Measurements from ENCODE around the gene RTEL1. TPM values are rescaled to one million over a fixed set of nuclear protein-coding genes. Genes with fewer than 3 reads are reported as not detected.

Gene RTEL1
- total RNA-seq, 1 experiment from 2014 or later: 33.4 TPM

DNA sequence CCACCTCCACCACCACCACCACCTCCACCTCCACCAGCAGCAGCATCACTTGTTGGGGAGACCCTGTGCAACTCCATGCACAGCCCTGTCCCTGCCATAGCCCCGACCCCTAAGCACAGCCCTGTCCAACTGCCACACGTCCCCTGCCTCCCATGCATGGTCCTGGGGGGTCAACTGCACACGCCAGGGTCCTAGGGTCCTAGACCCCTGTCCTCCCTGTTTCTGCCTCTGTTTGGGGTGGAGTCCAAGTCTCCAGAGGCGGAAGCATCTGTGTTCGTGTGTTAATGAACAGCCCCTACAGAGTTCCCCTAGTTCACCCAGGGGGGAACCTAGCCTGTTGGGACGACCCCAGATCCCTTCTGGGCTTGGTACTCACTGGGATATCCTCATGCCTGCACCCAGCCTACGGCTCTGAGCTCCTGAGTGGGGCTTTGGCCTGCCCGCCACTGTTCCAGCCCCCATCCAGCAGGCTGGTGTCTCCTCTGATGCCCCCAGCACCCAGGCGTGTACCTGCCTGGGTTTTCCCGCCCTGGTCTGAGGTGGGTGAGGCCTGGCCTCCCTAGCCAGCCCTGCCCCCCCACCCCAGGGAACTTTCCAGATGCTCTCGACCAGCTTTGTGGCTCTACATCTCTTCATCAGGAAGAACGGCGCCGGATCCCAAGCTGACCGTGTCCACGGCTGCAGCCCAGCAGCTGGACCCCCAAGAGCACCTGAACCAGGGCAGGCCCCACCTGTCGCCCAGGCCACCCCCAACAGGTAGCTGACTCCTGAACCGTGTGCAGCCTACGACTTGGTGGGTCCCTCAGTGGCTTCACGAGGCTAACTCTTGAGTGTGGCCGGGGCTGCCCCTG is 35.8 kb downstream of the RTEL1 start:
- Histone ChIP-seq H3K27me3 (ENCODE audit: insufficient read depth, low read length) (no peaks in the 10 kb centered on the region), H3K14ac (ENCODE audit: insufficient read depth, low read length) (no peak overlapping the region), H2BK12ac (ENCODE audit: insufficient read length, low read depth, low read length) (no peak overlapping the region), H2BK120ac (ENCODE audit: low read depth, low read length, poor library complexity, severe bottlenecking) (no peak overlapping the region), H3K23me2 (ENCODE audit: insufficient read length, low read depth, low read length, poor library complexity, severe bottlenecking) (peaks cover 4% of the 10 kb centered on the region), H4K20me1 (ENCODE audit: control insufficient read depth, insufficient read depth, insufficient read length) (no peaks in the 10 kb centered on the region), H2AK5ac (ENCODE audit: insufficient read length, low read length) (no peak overlapping the region), H3K27ac (ENCODE audit: insufficient read length, low read depth, low read length) (no peak overlapping the region), H3K18ac (ENCODE audit: insufficient read length, low read depth, low read length) (no peak overlapping the region), H3K79me1 (ENCODE audit: insufficient read depth, low read depth, low read length, poor library complexity, severe bottlenecking) (no peaks in the 10 kb centered on the region), H3K79me2 (ENCODE audit: insufficient read depth, low read length) (no peaks in the 10 kb centered on the region), H3K23ac (ENCODE audit: insufficient read length, low read depth, low read length) (no peak overlapping the region), H2BK5ac (ENCODE audit: insufficient read length, low read length) (no peak overlapping the region), H4K5ac (ENCODE audit: insufficient read length, low read depth, low read length) (no peak overlapping the region), H4K91ac (ENCODE audit: insufficient read length, low read depth, low read length) (no peak overlapping the region), H2AFZ (ENCODE audit: low read length) (no peak overlapping the region), H3K9me3 (ENCODE audit: control insufficient read depth, low read depth, low read length) (no peaks in the 10 kb centered on the region), H2BK15ac (ENCODE audit: low read depth, low read length) (no peak overlapping the region), H3K4me2 (ENCODE audit: insufficient read depth, insufficient read length, low read length) (no peak overlapping the region), H3K56ac (ENCODE audit: insufficient read length, low read depth, low read length) (no peak overlapping the region), H2BK20ac (ENCODE audit: low read depth, low read length, poor library complexity, severe bottlenecking) (no peak overlapping the region), H3T11ph (ENCODE audit: low read length) (no peak overlapping the region), H3K4me1 (ENCODE audit: insufficient read depth, low read length) (no peaks in the 10 kb centered on the region), H4K8ac (replicated peaks; ENCODE audit: insufficient read length, low read depth, low read length) (no peak overlapping the region), H3K4ac (ENCODE audit: low read depth, low read length) (no peak overlapping the region), H3K9ac (ENCODE audit: extremely low read depth, insufficient read length, low read length) (no peak overlapping the region)
- peaks cover 14 to 20% (median 17%) of the 10 kb centered on the region in 3 experiments; a peak in 6 of 7 replicates for H3K36me3 Mint-ChIP-seq (ENCODE audit: insufficient read depth in 1 of 3, low read depth in 3 of 3)
- no peak for DNase-seq
- peaks cover 3 to 5% of the 10 kb centered on the region in 2 experiments; a peak in 3 of 5 replicates for H3K9me3 Mint-ChIP-seq
- peaks cover 2 to 10% of the 10 kb centered on the region in 2 experiments for H3K4me1 Mint-ChIP-seq
- TF ChIP-seq, protein P1, sequence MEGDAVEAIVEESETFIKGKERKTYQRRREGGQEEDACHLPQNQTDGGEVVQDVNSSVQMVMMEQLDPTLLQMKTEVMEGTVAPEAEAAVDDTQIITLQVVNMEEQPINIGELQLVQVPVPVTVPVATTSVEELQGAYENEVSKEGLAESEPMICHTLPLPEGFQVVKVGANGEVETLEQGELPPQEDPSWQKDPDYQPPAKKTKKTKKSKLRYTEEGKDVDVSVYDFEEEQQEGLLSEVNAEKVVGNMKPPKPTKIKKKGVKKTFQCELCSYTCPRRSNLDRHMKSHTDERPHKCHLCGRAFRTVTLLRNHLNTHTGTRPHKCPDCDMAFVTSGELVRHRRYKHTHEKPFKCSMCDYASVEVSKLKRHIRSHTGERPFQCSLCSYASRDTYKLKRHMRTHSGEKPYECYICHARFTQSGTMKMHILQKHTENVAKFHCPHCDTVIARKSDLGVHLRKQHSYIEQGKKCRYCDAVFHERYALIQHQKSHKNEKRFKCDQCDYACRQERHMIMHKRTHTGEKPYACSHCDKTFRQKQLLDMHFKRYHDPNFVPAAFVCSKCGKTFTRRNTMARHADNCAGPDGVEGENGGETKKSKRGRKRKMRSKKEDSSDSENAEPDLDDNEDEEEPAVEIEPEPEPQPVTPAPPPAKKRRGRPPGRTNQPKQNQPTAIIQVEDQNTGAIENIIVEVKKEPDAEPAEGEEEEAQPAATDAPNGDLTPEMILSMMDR (conservative IDR thresholded peaks at IDR 0.05): no peak
- H3K4me3 Mint-ChIP-seq: no peak overlapping the region
- H3K27ac Mint-ChIP-seq: no peak overlapping the region
- peaks cover 6% of the 10 kb centered on the region for H3K27me3 Mint-ChIP-seq (ENCODE audit: low read depth)
- WGBS (ENCODE audit: extremely low coverage, insufficient read length, low lambda C conversion rate): no CpG with 5 or more reads among the region's 21 CpGs
